AG09319 (cell line): Measurements from ENCODE around the gene BTBD2.

ENCODE experiments used
- DNase-seq: peaks from one replicate; pipeline ENCODE4 v3.0.0-alpha.2; 2010; ENCODE audit warnings: low read depth; ENCODE audit errors: extremely low read depth
- TF ChIP-seq, protein P1 (sequence below): IDR thresholded peaks from 2 replicates; pipeline ENCODE4 v1.5.1; 2011; ENCODE audit warnings: low read depth, mild to moderate bottlenecking, inconsistent platforms, low read length, moderate library complexity

Gene BTBD2

GRCh38 chr19:2013683-2013961 is 1.9 kb downstream of the BTBD2 start:
- DNase-seq, result no peak
- TF ChIP-seq, protein P1, sequence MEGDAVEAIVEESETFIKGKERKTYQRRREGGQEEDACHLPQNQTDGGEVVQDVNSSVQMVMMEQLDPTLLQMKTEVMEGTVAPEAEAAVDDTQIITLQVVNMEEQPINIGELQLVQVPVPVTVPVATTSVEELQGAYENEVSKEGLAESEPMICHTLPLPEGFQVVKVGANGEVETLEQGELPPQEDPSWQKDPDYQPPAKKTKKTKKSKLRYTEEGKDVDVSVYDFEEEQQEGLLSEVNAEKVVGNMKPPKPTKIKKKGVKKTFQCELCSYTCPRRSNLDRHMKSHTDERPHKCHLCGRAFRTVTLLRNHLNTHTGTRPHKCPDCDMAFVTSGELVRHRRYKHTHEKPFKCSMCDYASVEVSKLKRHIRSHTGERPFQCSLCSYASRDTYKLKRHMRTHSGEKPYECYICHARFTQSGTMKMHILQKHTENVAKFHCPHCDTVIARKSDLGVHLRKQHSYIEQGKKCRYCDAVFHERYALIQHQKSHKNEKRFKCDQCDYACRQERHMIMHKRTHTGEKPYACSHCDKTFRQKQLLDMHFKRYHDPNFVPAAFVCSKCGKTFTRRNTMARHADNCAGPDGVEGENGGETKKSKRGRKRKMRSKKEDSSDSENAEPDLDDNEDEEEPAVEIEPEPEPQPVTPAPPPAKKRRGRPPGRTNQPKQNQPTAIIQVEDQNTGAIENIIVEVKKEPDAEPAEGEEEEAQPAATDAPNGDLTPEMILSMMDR, result no peak

- DNase-seq, result no peak
- TF ChIP-seq, protein P1, result no peak
These were observed 2.4 kb downstream of the BTBD2 start for GRCh38 chr19:2012941-2013682.

- TF ChIP-seq, protein P1, result no peak
- no peak for DNase-seq
These were observed 4.3 kb downstream of the BTBD2 start for GRCh38 chr19:2011169-2011568.

DNA sequence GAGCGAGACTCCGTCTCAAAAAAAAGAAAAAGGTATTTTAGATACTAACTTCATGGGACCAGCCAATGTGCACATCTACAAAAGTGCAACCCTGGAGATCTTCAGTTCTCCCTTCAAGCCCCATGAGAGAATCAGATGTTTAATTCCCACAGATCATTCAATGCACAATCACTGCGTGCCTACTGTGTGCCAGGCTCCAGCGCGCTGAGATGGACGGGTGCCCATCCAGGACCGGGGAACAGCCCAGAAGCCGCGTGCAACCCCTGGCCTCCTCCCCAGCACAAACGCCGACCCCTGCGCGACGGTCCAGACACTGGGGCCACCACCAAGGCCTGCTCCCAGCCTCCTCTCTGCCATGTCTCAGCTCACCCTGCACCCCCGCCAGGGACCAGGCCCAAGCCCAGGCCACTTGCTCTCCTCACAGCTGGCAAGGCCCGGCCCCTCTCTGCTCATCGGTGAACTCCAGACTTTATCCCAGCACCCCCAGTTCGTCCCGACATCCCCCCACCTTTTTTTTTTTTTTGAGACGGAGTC is 5.3 kb downstream of the BTBD2 start:
- TF ChIP-seq, protein P1, result no peak
- no peak for DNase-seq

DNA sequence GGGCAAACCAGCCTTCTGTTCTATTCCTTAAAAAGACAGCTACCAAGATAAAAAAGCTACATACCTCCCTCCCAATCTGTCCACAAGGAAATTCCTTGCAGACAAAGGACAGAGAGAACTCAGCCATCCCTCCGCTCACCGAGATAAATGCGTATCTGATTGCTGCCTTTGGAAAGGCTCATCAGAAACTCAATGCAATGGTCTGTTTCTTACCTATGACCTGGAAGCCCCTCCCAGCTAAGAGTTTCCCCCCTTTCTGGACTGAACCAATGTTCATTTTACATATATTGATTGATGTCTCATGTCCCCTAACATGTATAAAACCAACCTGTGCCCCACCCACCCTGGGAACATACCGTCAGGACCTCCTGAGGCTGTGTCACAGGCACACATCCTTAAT is 11.6 kb downstream of the BTBD2 start:
- TF ChIP-seq, protein P1, result no peak
- DNase-seq, result no peak

- no peak for DNase-seq
- TF ChIP-seq, protein P1, result no peak
These were observed 15.5 kb downstream of the BTBD2 start for GRCh38 chr19:1999856-2000515.

- no peak for DNase-seq
- TF ChIP-seq, protein P1, result no peak
These were observed 16.5 kb downstream of the BTBD2 start for GRCh38 chr19:1998712-1999708.
